HG02623 (cell line): Measurements from ENCODE around the gene CPPED1.
"Not testable (repeated sequence)": the region's sequence is repeated elsewhere in the genome, so short reads cannot be mapped to it uniquely, and the experiment has no call there.

Source experiments
- ATAC-seq: cut with Tn5 transposase; IDR thresholded peaks from one replicate; pipeline ENCODE4 v1.9.1; 2021; ENCODE audit warnings: moderate library complexity; ENCODE audit not compliant: unreplicated experiment

CPPED1 gene

GRCh38 chr16:12802048-12802447 lies 1.6 kb downstream of the CPPED1 start:
- no peak for ATAC-seq

DNA sequence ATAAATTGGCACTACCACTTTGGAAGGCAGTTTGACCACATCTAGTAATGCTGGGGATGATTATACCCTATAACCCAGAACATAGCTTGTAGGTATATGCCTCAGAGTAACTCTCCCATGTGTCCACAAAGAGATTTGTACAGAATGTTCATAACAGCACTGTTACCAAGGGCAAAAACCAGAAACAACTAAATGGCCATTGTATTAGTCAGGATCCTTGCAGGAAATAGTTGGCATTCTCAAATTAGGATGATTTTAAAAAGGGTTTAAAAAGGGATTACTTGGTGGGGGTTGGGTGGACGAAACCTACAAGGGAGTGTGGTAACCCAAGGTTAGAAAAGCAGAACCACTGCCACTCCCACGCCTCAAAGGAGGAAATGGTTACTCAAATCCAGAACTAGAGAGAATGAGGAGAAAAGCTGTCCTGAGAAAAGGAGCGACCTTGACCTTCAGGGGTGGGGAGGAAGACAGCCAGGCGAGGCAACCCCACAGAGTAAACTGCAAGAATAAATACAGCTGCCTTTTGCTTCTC lies 2.1 kb downstream of the CPPED1 start:
- no peak for ATAC-seq

DNA sequence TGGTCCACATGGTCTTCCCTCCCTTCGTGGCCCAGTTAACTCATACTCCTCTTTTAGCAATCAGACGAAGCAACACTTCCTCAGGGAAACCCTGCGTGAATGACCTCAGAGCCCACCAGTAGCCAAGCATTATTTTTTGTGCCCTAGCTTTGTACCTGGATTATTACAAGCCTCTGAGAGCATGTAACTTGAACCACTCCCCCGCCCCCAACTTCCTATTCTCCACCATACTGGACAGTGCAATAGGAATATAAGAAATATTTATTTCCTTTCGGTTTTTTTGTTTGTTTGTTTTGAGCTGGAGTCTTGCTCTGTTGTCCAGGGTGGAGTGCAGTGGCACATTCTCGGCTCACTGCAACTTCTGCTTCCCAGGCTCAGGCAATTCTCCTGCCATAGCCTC lies 2.9 kb downstream of the CPPED1 start:
- no peak for ATAC-seq

DNA sequence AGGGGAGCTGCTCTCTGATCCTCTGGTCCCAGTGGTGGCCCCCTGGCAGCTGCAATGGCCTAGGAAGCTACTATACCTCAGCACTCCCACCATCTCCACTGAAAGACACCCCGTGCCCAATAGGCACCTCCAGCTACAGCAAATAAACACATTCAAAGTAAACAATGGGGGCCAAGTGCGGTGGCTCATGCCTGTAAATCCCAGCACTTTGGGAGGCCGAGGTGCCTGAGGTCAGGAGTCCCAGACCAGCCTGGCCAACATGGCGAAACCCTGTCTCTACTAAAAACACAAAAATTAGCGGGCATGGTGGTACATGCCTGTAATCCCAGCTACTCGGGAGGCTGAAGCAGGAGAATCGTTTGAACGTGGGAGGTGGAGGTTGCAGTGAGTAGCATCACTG lies 3.7 kb downstream of the CPPED1 start:
- ATAC-seq, result not testable (repeated sequence)

GRCh38 chr16:12798846-12799245 lies 4.8 kb downstream of the CPPED1 start:
- no peak for ATAC-seq

GRCh38 chr16:12798171-12798570 lies 5.5 kb downstream of the CPPED1 start:
- no peak for ATAC-seq

- no peak for ATAC-seq
Measured at GRCh38 chr16:12796498-12796897, 7.2 kb downstream of the CPPED1 start.

GRCh38 chr16:12794486-12795387 lies 8.9 kb downstream of the CPPED1 start:
- no peak for ATAC-seq

DNA sequence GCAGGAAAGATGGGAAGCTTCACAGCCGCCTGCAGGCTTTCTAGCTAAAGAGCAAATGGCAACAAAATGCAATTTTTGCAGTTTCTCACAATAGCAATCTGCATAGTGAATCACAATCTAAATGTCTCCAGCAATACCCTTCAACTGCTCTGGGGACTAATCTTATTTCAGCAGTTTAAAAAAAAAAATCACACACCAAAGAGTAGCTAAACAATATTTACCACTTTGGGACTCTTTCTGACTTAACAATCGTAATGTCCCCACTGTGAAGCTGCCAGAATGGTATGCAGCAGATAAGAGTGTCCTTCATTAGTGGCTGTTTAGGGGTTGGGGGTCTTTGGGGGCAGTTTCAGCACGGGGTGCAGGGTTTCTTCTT lies 9.8 kb downstream of the CPPED1 start:
- no peak for ATAC-seq

GRCh38 chr16:12793120-12793864 lies 10.4 kb downstream of the CPPED1 start:
- no peak for ATAC-seq

DNA sequence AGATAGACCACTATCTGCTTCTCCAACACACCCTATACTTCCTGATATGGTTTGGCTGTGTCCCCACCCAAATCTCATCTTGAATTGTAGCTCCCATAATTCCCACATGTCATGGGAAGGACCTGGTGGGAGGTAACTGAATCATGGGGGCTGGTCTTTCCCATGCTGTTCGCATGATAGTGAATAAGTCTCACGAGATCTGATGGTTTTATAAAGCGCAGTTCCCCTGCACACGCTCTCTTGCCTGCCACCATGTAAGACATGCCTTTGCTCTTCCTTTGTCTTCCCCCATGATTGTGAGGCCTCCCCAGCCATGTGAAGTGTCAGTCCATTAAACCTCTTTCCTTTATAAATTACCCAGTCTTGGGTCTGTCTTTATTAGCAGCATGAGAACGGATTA lies 11.2 kb downstream of the CPPED1 start:
- not testable (repeated sequence) for ATAC-seq

GRCh38 chr16:12791340-12791739 lies 12.3 kb downstream of the CPPED1 start:
- no peak for ATAC-seq

- ATAC-seq, result no peak
Measured at GRCh38 chr16:12788758-12789157, 14.9 kb downstream of the CPPED1 start.

- no peak for ATAC-seq
Measured at GRCh38 chr16:12786081-12786480, 17.6 kb downstream of the CPPED1 start.

DNA sequence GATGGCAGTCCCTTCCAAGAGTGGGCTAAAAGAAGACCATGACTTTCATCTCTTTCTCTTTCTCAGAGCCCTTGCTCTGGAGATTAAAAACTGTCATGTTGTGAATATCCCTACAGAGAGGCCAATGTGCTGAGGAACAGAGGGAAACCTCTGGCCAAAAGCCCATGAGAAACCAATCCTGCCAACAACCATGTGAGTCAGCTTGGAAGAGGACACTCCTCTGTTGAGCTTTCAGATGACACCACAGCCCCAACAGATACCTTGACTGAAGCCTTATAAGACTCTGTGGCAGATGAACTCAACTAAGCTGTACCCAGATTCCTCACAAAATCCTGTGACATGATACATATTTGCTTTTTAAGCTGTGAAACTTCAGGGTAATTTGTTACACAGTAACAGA lies 19.6 kb downstream of the CPPED1 start:
- ATAC-seq, result no peak

GRCh38 chr16:12781777-12782176 lies 21.9 kb downstream of the CPPED1 start:
- no peak for ATAC-seq

DNA sequence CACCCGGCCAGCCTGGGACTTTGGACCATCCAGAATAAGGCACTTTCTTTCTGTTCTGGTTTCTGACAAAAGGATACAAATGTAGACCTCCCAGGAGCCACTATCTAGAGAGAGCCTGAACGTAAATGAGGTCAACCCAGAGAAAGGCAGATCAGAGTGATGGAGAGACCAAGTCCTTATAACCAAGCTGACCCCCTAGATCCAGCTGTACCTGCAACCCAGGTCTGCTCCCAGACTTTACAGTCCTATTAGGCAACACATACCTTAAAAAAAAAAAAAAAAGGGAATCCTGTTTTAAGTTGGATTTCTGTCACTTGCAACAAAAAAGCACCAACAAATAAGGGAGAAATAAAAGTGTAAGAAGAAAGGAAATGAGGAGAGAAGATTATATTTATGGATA lies 23.2 kb downstream of the CPPED1 start:
- ATAC-seq, result no peak

DNA sequence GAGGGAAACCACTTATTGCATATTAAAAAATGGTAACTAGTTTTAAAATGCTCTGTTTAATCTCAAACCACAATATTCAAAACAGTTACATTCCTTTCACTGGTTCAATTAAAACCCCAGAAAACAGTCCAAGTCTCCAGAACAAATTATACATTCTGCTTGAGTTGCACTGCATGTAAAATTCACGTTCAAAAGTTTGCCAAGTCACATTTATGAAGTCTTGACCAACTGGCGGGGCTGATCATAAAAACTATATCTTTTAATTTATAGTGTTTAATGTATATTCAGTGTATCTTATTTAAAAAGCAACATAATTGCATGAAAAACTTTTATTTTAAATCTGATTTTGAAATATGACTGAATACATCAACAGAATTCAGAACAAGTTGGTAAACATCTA lies 25.0 kb downstream of the CPPED1 start:
- no peak for ATAC-seq

DNA sequence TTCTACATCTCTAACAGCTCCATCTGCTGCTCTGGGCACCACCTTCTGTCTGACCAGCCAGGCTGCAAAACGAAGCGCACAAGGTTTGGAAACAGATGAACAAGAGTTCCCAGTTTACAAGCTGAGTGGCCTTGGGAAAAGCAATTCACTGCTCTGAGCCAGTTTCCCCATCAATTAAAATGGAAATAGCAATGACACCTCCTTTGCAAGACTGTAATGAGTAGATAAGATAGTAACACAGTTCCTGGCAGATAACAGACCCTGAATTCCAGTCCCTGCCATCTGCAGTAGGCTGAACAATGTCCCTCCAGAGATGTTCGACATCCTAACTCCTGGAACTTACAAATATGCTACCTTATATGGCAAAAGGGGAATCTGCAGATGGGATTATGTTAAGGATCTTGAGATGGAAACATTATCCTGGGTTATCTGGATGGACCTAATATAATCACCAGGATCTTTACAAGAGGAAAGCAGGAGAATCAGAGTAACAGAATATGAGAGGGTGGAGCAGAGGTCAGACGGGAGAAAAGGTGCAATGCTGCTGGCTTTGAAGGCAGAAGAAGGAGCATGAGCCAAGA lies 27.9 kb downstream of the CPPED1 start:
- no peak for ATAC-seq

DNA sequence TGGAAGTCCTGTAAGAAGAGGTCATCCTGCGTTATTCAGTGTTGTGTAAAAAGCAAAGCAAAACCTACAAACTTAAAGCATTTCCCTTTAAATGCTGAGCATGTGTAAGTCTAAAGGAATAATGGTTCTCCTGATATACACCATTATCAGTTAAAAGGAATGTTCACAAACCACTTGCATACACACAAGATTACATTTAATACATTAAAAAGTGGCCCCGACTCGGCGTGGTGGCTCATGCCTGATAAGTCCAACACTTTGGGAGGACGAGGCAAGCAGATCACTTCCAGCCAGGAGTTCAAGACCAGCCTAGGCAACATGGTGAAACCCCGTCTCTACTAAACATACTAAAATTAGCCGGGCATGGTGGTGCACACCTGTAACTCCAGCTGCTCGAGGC lies 30.5 kb downstream of the CPPED1 start:
- ATAC-seq, result no peak

- no peak for ATAC-seq
Measured at GRCh38 chr16:12771341-12771798, 32.3 kb downstream of the CPPED1 start.

DNA sequence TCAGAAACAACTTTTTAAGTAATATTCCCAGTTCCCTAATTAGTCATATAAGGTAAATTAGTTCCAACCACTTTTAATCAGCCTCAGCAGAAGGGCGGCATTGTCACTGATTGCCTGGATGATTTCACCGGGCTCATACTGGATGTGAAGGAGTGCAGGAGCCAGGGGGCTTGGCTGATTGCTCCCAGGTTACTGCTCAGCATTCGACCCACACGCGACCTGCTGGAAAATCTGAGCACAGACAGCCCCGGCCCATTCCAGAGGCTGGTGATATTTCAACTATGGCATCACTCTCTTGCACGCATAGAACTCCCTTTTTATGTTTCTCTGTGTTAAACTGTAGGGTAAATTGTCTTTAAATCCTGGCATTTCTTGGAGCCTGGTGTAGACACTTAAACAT lies 34.2 kb downstream of the CPPED1 start:
- ATAC-seq, result no peak
